Measurements from ENCODE around the gene AHNAK.

The AHNAK gene

DNA sequence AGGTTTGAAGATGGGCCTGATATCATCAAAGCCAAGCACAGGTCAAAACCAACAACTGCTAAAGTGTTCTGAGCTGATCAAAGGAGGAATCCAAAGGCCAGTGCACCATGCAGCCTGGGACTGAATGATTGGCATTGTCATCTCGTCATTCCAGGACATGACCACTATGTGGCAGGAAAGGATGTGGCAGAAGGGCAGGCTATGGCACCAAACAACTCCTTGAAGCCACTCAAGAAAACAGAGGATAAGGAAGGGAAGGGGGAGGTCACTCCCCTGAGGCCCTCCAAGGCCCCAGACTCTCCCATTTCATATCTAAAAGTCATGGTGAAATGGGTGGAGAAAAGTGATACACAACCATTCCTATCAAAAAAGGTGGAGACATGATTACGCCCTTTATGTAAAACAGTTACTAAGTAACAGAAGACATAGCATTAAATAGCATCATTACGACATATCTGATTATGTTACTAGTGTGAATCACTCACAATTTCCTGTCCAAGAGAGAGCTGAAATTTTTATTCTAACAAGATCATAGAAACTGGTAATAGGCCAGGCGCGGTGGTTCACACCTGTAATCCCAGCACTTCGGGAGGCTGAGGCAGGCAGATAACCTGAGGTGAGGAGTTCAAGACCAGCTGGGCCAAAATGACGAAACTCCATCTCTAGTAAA is 49.3 kb downstream of the AHNAK start:
- DNase-seq (ENCODE audit: low read depth): peak; percentile 47

DNA sequence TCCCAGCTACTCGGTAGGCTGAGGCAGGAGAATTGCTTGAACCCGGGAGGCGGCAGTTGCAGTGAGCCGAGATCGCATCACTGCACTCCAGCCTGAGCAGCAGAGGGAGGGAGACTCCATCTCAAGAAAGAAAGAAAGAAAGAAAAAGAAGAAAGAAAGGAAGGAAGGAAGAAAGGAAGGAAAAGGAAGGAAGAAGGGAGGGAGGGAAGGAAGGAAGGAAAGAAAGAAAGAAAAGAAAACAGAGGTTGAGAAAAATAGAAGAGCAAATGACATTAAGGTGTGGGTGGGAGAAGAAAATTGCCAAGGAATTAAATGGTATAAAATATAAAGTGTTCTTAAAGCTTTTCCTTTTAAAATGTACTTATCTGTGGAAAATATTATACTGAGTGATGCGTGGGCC is 49.9 kb downstream of the AHNAK start:
- DNase-seq (ENCODE audit: low read depth): no peak

DNA sequence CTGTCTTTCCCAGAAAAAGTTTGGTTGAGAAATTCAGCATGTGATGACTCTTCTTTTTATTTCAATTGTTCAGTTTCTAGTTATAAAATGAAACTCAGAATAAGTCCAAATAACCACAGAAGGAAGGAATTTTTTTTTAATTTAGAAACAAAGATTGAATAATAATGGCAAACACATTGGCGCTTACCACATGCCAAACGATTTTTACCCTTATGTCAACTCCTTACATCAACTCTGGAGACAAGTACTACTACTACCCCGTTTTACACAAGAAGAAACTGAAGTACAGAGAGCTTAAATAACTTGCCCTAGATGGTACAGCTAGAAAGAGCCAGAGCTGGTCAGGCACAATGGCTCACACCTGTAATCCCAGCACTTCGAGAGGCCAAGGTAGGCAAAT is 52.4 kb downstream of the AHNAK start:
- no peak for DNase-seq (ENCODE audit: low read depth)

DNA sequence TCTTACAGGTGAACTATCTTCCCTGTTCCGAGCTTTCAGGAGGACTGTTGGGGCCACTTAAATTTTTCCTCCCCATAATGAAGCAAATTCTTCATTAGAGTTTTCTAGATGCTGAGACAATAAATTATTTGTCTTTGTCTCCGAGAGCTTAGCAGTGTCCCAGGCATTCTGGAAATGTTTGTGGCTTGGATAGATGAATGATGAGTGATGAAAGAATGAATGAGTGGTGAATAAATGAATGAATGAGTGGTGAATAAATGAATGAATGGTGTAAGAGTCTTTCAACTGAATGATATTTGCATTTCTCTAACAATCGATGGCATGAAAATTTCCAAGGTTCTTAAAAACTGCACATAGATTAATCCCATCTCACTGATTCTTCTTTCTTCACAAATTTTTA is 52.8 kb downstream of the AHNAK start:
- no peak for DNase-seq (ENCODE audit: low read depth)

DNA sequence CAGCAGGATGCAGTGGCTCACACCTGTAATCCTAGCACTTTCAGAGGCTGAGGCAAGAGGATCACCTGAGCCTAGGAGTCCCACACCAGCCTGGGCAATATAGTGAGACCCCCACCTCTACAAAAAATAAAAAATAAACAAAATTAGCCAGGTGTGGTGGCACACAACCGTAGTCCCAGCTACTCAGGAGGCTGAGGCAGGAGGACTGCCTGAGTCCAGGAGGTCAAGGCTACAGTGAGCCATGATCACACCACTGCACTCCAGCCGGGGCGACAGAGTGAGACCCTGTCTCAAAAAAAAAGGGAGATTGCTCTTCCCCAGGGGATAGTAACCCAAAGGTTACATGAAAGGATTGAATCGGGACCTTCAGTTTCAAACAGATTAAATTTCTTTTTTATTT is 54.0 kb downstream of the AHNAK start:
- no peak for DNase-seq (ENCODE audit: low read depth)

DNA sequence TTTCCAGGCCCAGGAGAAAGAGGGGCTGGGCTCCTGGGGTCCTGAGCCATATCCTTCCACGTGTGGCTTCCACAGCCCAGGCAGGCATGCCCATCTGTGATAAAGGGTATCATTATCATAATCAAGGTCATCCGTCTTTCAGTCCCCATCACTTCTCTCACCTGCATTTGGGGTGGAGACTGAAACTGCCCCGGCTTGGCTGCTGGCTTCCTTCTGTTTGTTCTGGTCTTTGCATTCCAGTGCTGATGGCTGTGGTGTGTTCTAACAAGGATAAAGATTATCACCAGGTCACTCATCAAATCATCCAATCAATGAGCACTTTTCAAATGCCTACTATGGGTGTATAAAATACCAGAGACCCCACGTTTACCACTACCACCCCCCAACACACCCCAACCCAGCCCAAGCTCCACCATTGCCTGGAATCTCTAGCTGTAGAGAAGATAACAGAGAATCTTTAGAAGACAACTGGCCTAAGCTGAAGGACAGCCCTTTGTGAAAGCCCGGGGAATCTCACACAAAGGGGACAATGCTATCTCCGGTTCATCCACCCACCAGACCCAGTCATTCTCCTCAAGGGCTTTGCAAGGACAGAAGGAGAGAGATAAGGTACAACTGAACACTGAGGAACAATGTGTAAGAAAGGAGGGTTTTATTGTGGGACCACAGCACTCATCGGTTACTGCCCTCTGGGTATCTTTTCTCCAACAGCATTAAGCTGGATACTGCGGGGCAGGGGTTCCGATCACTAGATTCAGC is 54.9 kb downstream of the AHNAK start:
- no peak for DNase-seq (ENCODE audit: low read depth)

DNA sequence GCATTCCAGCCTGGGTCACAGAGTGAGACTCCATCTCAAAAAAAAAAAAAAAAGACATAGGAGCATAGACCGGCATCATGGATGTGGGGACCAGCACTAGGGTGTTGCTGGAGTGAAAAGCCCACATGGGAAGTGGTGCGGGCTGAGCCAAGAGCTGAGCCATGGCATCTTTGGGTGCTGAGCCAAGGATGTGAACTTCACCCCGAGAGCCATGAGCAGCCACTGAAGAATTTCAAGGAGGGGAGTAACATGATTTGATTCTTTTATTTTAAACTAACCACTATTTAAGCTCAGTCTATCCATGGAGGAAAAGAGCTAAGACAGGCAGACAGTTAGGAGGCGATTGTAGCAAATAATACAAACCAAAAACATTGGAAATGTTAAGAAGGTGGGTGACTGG is 57.4 kb downstream of the AHNAK start:
- no peak for DNase-seq (ENCODE audit: low read depth)

DNA sequence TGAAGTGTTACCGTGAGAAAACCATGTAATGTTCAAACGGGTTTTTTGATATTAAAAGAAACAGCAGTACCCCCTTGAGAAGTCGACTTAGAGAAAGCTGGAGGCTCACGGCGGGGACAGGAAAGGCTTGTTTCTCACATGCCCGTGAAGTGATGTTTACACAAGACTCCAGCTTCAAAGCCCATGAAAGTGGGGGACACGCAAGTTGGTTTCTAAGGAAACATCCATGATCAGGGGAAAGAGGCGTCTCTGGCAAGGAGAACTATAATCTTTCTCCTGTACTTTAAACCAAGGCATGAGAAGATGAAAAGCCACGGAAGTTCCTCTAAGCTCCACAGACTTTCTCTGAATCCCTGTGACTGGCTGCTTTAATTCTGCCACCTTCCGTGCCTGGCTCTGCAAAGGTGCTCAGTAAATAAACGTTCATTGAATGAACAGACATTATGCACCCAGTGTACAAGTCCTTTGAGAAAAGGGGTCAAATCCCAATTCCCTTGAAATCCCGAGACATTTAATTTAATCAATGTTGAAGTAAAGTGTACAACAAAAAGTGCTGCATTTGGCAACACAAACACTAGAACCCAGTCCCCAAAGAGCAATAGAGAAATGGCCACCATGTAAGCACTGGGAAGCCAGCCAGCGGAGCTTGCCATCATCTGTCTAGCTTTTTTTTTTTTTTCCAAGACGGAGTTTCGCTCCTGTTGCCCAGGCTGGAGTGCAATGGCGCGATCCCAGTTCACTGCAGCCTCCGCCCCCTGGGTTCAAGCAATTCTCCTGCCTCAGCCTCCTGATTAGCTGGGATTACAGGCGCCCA is 58.7 kb downstream of the AHNAK start:
- no peak for DNase-seq (ENCODE audit: low read depth)

DNA sequence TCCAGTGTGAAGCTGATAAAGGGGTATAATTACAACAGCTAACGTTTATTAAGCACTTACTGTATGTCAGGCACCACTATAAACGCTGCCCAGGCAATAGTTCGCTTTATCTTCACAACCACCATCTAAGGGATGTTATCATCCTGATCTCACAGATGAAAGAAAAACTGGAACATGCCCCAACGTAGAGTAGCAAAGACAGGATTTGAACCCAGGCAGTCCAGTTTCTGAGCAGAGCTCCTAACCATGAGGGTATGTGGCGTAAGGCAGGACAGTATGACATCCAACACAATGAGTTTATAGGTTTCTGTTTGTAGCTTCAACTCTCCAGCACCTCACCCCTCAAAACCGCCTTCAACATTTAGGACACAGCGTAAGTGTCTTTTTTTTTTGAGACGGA is 59.5 kb downstream of the AHNAK start:
- no peak for DNase-seq (ENCODE audit: low read depth)

DNA sequence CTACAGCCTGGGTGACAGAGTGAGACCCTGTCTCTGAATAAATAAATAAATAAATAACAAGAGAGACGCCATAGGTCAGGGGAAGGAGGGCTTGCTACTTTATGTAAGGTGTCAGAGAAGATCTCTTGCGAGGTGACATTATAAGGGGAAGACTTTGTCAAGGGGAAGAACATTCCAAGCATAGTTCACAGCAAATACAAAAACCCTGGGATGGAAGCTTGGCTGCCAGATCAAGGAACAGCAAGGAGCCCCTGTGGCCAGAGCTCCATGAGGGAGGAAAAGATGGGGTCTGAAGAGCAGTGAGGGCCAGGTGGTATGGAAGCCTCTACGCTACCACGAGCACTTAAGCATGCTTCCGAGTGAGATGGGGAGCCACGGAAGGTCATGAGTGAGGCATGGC is 62.3 kb downstream of the AHNAK start:
- DNase-seq (ENCODE audit: low read depth): no peak

DNA sequence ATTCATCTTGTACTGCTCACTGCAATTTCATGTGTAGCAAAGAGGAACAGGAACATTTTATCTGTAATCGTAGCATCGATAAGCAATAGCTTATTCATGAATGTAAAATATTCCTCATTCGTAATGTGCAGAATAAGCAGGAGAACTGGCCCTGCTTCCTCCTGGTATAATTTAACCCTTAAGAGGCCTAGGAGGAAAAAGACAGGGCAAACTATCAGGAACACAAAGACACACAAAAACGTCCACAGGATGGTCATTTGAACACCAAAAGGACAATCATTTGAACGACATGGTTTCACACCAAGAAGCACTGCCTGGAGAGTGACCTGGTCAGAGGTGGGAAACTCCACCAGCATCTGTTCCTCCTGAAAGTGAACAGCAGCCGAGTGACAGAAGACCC is 63.9 kb downstream of the AHNAK start:
- DNase-seq (ENCODE audit: low read depth): no peak

DNA sequence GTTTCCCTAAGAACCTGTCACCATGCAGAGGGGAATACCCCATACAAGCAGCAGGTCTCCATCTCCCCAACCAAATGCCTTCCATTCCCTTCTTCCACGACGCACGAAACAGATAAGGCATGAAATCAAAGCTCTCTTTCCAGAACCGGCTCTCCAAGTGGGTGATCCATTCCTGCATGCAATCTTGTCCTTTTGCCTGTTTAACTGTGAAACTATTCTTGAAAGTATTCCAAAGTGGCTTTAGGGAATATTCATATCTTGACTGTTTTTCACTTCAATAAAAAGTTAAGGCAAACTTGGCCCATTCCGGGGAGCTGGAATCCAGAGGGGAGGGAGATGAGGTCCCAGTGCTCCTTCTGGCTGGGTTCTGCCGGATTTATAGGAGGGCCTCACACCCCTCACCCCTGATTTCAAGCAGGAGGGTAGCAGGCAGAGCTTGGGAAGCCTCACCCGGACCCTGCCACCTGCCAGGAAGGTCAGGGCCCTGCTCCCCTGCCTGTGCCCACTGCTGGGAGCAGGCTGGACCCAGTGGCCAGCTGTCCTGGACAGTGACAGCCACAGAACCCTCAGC is 66.9 kb downstream of the AHNAK start:
- no peak for DNase-seq (ENCODE audit: low read depth)

DNA sequence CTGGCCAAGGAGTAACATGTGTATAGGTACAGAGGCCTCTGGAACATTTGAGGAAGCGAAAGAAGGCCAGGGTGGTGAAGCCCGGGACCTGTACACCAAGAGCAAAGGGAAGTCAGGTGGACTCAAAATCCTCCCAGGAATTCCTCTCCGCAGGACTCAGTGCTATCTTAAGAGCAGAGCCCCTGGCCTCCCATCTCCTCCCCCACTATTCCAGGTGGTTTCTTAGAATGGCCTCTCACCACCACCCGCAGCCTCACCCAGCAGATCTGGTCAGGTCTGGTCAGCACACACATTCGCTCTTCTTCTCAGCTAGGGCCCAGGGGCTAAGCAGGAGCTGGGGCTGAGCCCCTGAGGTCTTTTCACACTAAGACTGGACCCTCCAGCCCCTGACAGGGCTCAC is 68.7 kb downstream of the AHNAK start:
- DNase-seq (ENCODE audit: low read depth): no peak

DNA sequence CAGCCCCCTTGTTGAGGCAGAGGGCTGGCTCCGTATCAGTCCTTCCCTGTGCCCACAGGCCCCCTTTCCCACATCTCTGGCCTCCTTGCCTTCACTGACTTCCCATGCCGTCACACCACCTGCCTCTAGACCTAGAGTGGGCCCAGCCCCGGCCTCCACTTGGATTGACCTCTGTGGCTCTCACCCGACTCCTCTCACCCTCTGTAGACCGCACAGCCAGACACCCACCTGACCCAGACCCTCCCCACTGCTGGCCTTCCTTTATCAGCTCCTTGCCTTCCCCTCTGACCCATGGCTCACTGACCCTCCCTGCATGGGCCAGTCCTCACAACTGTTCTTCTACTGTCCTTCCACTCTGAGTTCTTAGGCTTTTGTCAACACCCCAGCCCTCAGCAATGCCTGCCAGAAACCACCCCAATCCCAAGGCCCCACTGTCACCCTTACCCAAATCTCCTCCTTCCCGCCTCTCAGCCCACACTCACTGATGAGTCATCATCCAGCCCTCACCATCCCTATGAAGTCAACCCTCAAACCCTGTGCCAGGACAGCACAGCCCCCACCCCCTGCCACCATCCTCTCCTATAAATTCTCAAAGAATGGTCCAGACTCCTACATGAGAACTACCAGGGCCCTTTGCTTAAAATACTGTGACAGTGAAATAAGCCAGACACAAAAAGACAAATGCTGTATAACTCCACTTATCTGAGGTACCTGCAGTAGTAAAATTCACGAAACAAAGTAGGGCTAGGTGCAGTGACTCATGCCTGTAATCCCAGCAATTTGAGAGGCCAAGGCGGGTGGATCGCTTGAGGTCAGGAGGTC is 74.3 kb downstream of the AHNAK start:
- DNase-seq (ENCODE audit: low read depth): peak; percentile 24

DNA sequence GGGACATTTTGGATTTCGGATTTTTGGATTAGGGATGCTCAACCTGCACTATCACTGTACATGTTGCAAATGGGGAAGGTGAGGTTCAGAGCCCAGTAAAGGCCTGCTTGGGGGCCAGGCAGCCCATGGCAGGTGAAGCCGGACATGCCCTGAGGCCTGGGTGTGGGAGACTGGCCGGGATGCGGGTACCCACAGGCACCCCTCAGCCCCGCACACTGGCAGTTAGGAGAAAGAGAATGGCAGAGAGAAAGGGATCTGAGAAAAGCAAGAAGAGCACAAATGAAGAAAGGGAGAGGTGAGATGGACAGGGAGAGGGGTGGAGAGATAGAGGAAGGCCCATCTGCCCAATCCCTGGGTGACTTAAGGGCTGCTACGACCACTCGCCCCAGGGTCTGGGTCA is 75.0 kb downstream of the AHNAK start:
- no peak for DNase-seq (ENCODE audit: low read depth)

DNA sequence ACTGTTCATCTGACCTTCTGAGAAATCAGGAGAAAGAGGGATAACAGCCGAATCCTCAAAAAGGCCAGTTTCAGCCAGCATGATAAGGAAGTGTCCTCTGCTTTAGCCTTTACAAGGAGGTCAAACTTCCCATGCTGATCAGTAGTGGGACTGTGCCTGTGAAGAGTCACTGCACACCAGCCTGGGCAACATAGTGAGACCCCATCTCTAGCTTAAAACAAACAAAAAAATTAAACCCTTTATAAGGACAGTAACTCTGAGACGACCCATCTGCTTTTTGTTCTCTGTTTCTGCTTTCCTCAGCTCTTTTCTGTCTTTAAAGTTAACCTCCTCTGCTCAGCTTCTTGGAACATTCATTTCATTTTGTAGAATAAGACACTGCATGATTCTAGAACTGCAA is 78.0 kb downstream of the AHNAK start:
- DNase-seq (ENCODE audit: low read depth): no peak

DNA sequence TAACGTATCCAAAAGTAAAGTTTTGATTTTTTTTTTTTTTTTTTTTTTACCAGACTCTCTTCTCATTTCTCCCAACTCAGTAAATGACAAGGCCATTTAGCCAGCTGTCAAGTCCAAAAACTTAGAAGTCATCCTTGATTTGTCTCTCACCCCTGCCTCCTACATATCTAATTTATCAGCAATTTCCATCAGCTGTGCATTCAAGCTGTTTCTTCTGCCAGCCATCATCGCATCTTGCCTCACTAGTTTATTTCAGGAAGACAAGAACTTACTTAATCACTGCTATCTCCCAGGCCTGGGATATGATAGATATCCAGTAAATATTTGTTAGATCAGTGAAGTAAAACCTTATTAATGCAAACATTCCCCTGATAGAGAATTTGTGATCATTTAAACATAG is 80.2 kb downstream of the AHNAK start:
- DNase-seq (ENCODE audit: low read depth): no peak

DNA sequence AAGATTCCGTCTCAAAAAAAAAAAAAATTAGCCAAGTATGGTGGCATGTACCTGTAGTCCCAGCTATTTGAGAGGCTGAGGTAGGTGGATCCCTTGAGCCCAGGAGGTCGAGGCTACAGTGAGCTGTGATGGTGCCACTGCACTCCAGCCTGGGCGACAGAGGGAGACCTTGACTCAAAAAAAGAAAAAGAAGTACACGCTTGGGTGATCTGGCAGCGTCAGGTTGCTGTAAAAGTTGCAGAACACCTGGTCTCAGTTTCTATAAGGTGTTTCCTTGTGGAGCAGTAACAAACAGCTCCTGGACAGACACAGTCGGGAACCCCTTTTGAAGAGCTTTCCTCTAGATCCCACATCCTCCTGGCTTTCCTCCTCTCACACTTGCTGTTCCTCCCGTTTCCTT is 82.0 kb downstream of the AHNAK start:
- DNase-seq (ENCODE audit: low read depth): no peak

DNA sequence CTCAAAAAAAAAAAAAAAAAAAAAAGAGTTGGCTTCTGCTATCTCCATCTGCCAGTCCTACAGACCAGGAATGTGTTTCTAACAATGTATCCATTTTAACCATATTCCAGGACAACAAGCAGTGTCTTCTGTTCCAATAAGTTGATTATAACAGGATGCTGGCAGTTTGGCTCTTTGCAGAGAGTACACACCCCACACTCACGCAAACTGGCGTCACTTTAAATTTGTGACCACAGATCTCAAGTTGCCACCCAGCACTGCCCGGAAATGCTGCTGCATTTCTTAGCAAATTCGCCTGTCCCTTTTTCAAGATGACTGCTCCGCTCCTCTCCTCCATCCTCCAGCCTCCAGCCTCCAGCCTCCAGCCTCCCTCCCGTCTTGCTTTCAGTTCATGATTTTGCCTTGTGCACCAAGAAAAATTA is 83.5 kb downstream of the AHNAK start:
- no peak for DNase-seq (ENCODE audit: low read depth)

DNA sequence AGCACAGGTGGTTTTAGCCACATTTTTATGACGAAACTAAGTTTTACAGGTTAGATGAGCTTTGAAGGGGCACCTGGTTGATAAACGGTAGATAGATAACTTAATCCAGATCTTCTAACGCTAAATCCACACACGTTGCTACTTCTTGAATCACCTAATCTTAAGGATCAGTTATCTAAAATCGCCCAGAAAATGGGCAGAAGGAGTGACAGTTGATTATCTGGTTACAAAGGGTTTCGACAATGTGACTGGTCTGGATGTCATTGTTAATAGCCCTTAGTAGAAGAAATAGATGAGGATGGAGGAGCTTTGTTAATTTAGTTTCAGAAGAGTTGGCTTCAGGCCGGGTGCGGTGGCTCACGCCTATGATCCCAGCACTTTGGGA is 84.1 kb downstream of the AHNAK start:
- DNase-seq (ENCODE audit: low read depth): no peak

DNA sequence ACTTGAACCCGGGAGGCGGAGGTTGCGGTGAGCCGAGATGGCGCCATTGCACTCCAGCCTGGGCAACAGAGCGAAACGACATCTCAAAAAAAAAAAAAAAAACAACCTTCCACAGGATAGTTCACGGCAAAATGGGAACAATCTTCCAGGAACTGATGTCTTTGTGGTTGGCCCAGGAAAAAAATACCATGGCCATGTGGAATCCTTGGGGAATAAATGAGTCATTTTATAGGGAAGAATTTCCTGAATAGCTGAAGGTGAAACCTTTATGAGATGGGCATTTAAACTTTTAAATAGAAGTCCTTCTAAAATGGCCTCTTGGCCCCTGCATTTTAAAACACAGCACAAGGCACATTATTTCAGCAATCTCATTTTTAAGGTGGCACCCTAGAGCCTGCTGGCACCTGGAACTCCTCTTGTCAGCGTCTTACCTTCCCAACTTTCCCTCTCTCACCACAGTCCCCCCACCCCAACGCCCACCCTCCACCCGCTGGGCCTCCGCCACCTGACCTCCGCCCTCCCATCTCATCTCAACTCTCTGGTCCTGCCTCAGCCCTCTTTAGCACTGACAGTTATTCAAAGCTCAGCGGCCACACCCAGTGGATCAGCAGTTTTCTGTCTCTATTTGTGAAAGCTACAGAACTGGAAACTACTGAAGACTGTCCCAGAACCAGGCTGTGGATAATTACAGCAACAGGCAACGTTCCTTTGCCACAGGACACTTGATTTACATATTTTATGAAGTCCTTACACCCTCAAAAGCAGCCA is 84.7 kb downstream of the AHNAK start:
- no peak for DNase-seq (ENCODE audit: low read depth)
